Loucy (cell line): ENCODE results near the gene NKX2-2.

ENCODE experiments used
- H2AFZ ChIP-seq: fragments of 200-600 bp; sonication (generic); 2 replicates; pipeline ENCODE4 v1.6.0; 2016; ENCODE audit warnings: antibody characterized with exemption, mild to moderate bottlenecking, low read length, moderate library complexity
- H3F3A ChIP-seq: fragments of 200-600 bp; 2 replicates; pipeline ENCODE4 v1.6.0; 2016; ENCODE audit warnings: antibody characterized with exemption, low read depth, mild to moderate bottlenecking
- H3K27me3 ChIP-seq: fragments of 200-600 bp; sonication (generic); 2 replicates; pipeline ENCODE4 v1.6.1; 2014; ENCODE audit warnings: low read length, mild to moderate bottlenecking; ENCODE audit not compliant: insufficient read depth, poor library complexity, severe bottlenecking
- H3K36me3 ChIP-seq: fragments of 200-600 bp; sonication (generic); 2 replicates; pipeline ENCODE4 v1.6.1; 2016; ENCODE audit warnings: low read length; ENCODE audit not compliant: insufficient read depth
- H3K4me1 ChIP-seq: fragments of 200-600 bp; sonication (generic); 2 replicates; pipeline ENCODE4 v1.5.1; 2014; ENCODE audit warnings: low read length, mild to moderate bottlenecking; ENCODE audit not compliant: insufficient read depth, poor library complexity, severe bottlenecking
- H3K4me2 ChIP-seq: fragments of 200-600 bp; sonication (generic); 2 replicates; pipeline ENCODE4 v1.6.0; 2014; ENCODE audit warnings: antibody characterized with exemption, low read length, low read depth, mild to moderate bottlenecking; ENCODE audit not compliant: poor library complexity, severe bottlenecking
- H3K4me3 ChIP-seq: fragments of 200-600 bp; sonication (generic); 2 replicates; pipeline ENCODE4 v1.5.1; 2014; ENCODE audit warnings: low read length, mild to moderate bottlenecking, mixed read lengths; ENCODE audit not compliant: poor library complexity, severe bottlenecking
- H3K79me2 ChIP-seq: fragments of 200-600 bp; sonication (generic); 2 replicates; pipeline ENCODE4 v1.6.1; 2014; ENCODE audit warnings: low read length; ENCODE audit not compliant: insufficient read depth
- H3K9ac ChIP-seq: fragments of 200-600 bp; sonication (generic); 2 replicates; pipeline ENCODE4 v1.6.0; 2014; ENCODE audit warnings: mild to moderate bottlenecking, low read depth, low read length, moderate library complexity; ENCODE audit not compliant: poor library complexity, severe bottlenecking
- H3K9me2 ChIP-seq: fragments of 200-600 bp; sonication (generic); replicated peaks from 2 replicates; pipeline ENCODE4 v1.6.1; 2016; ENCODE audit warnings: low read depth, low read length, mixed read lengths
- H3K9me3 ChIP-seq: fragments of 200-600 bp; sonication (generic); 2 replicates; pipeline ENCODE4 v1.6.1; 2014; ENCODE audit warnings: mild to moderate bottlenecking, antibody characterized with exemption, low read length, low read depth; ENCODE audit not compliant: insufficient read depth
- H4K20me1 ChIP-seq: fragments of 200-600 bp; sonication (generic); 2 replicates; pipeline ENCODE4 v1.6.0; 2014; ENCODE audit warnings: antibody characterized with exemption, low read length, mild to moderate bottlenecking; ENCODE audit not compliant: insufficient read depth, poor library complexity, severe bottlenecking
- CTCF ChIP-seq: fragments of 200-600 bp; sonication (generic); conservative IDR thresholded peaks from 2 replicates; pipeline ENCODE4 v1.5.1; 2014; ENCODE audit warnings: mild to moderate bottlenecking, antibody characterized with exemption, low read length
- EZH2phosphoT487 ChIP-seq: fragments of 200-600 bp; IDR thresholded peaks from 2 replicates; pipeline ENCODE4 v1.6.1; 2018; ENCODE audit warnings: antibody characterized with exemption, mild to moderate bottlenecking, moderate library complexity, borderline replicate concordance

Gene NKX2-2

GRCh38 chr20:21511485-21511849 is 2.4 kb downstream of the NKX2-2 start:
- Histone ChIP-seq H2AFZ (no peak overlapping the region), H3K4me1 (no peaks in the 10 kb centered on the region), H3F3A (no peaks in the 10 kb centered on the region), H3K4me3 (no peak overlapping the region), H3K4me2 (no peak overlapping the region), H4K20me1 (no peaks in the 10 kb centered on the region), H3K36me3 (no peaks in the 10 kb centered on the region), H3K9me3 (no peaks in the 10 kb centered on the region), H3K79me2 (no peaks in the 10 kb centered on the region), H3K9ac (no peak overlapping the region), H3K9me2 (no peaks in the 10 kb centered on the region), H3K27me3 (no peaks in the 10 kb centered on the region)
- TF ChIP-seq CTCF (no peak), EZH2phosphoT487 (no peak)

- Histone ChIP-seq H3F3A (no peaks in the 10 kb centered on the region), H3K4me3 (no peak overlapping the region), H3K27me3 (no peaks in the 10 kb centered on the region)
Measured at GRCh38 chr20:21510414-21511384, 3.2 kb downstream of the NKX2-2 start.

GRCh38 chr20:21509597-21510371 is 4.1 kb downstream of the NKX2-2 start:
- Histone ChIP-seq H3K27me3 (no peaks in the 10 kb centered on the region), H3K9ac (no peak overlapping the region), H2AFZ (no peak overlapping the region), H3K9me2 (no peaks in the 10 kb centered on the region), H3K4me3 (no peak overlapping the region), H4K20me1 (no peaks in the 10 kb centered on the region), H3K79me2 (no peaks in the 10 kb centered on the region), H3K4me1 (no peaks in the 10 kb centered on the region), H3F3A (no peaks in the 10 kb centered on the region), H3K36me3 (no peaks in the 10 kb centered on the region), H3K9me3 (no peaks in the 10 kb centered on the region), H3K4me2 (no peak overlapping the region)
- TF ChIP-seq CTCF (no peak), EZH2phosphoT487 (no peak)

More at GRCh38 chr20:21510414-21511384, 3.2 kb downstream of the NKX2-2 start:
- TF ChIP-seq CTCF (no peak), EZH2phosphoT487 (no peak)
- no peaks in the 10 kb centered on the region for H3K36me3 ChIP-seq
- H4K20me1 ChIP-seq = no peaks in the 10 kb centered on the region
- no peaks in the 10 kb centered on the region for H3K9me3 ChIP-seq
- H3K9me2 ChIP-seq = no peaks in the 10 kb centered on the region
- H2AFZ ChIP-seq = no peak overlapping the region
- H3K4me1 ChIP-seq = no peaks in the 10 kb centered on the region
- H3K4me2 ChIP-seq = no peak overlapping the region
- no peak overlapping the region for H3K9ac ChIP-seq
- H3K79me2 ChIP-seq = no peaks in the 10 kb centered on the region
